Activated naive CD4-positive, alpha-beta T cell (primary cell): ENCODE results near the gene NRG4.
"Not testable (repeated sequence)": the region's sequence is repeated elsewhere in the genome, so short reads cannot be mapped to it uniquely, and the experiment has no call there.

Source experiments
- DNase-seq, 4 experiments: peaks; one replicate each; lab custom pipeline; 2025; lab: John Stamatoyannopoulos, UW

Gene NRG4

DNA sequence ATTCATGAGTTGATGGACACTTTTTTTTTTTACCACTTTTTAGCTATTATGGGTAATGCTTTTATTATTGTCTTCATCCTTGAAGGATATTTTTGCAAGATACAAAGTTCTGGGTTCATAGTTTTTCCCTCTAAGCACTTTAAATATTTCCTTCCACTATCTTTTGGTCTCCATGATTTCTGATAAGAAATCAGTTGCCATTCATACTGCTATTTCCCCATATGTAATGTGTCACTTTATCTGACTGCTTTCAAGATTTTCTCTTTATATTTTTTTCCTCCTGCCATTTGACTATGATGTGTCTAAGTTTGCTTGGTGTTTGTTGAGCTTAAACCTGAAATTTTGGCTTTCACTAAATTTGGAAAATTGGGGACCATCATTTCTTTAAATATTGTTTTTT, 19.3 kb downstream of the NRG4 start:
- no peak for DNase-seq

DNA sequence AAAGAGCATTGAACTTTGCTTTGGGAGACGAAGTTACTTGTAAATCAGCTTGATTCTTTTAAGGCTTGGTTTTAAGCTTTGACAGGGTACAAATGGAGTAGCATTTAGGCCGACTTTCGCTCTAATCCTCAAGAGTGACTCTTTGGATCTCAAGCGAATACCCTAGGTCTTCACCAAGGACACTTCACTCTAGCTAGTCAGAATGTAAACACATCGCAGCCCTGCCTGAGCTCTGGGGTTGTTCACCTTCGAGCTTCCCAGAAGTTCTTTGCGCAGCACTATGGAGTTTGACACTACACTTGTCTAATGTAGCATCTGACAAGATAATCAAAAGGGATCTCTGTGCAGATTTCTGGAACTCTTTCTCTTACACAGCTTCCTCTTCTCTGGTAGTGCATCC, 22.3 kb downstream of the NRG4 start:
- no peak for DNase-seq

GRCh38 chr15:75989045-75989444, 23.2 kb downstream of the NRG4 start:
- DNase-seq, result no peak

DNA sequence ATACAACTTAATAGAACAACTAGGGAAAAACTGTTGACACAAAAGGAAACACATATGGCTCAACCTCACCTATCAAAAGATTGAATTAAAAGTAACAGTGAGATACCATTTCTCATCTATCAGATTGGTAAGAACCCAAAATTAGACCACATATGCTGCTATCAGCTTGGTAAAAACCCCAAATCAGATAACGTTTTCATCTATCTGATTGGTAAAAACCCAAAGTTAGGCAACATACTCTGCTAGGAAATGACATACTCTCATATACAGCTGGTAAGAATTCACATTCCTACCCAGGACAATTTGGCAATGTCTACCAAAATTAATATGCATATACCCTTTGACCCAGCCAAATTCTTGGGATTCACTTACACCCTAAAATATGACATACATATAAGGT, 26.3 kb downstream of the NRG4 start:
- DNase-seq, result no peak

GRCh38 chr15:75984706-75985105, 27.5 kb downstream of the NRG4 start:
- not testable (repeated sequence) for DNase-seq

DNA sequence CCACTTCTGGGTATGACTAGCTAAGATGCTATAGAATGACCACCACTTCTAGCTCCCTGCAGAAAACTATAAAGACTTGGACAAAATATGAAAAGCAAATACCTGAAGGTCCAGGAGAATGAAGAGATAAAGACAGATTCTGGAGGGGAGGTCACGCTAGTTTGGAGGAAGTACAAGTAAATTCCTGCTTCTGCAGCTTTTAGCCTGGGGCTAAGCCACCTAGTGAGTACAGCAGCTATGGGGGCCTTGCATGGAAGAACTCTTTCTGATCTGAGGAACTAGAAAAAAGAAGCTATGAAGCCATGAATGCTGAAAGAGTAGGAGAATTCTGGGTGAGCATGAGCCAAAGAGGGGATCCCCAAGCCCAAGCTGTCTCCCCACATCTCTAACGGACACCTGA, 29.8 kb downstream of the NRG4 start:
- no peak for DNase-seq

- no peak for DNase-seq
These were observed 30.9 kb downstream of the NRG4 start for GRCh38 chr15:75981149-75981815.

- not testable (repeated sequence) for DNase-seq
These were observed 35.5 kb downstream of the NRG4 start for GRCh38 chr15:75976766-75977165.

GRCh38 chr15:75966073-75966472, 46.2 kb downstream of the NRG4 start:
- no peak for DNase-seq

DNA sequence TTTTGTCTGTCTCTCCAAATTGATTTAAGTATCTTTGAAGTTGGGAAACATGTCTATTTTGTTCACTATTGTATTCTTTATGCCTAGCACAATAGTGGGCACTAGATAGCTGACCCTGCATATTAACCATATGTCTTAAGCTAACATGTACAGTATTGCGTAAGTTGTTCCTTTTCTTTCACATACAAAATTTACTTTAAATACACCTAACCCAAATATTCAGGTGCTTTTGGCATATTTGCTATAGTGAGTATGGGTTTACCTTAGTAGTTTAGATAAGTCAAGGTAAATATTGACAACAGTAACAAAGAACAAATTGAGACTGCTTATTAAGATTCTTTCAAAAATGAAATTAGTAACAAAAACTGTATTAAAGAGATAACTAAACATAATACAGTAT, 50.9 kb downstream of the NRG4 start:
- no peak for DNase-seq

DNA sequence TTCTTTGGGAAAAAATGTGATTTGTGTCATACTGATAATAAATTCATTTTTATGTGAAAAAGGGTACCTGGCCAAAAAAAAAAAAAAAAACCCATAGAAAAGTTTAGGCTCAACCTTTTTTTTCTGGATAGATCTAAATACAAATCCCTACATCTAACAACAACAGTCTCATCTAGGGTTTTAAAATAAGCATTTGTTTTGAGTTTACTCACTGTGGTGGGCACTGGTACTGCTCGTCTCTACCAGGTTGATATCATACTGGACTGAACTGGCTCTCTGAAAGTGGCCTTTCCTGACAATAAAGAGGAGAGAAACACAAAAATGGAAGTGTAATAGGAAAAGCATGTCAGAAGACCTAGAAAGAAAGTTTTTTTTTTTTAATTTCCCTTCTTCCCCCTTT, 56.5 kb downstream of the NRG4 start:
- no peak for DNase-seq

DNA sequence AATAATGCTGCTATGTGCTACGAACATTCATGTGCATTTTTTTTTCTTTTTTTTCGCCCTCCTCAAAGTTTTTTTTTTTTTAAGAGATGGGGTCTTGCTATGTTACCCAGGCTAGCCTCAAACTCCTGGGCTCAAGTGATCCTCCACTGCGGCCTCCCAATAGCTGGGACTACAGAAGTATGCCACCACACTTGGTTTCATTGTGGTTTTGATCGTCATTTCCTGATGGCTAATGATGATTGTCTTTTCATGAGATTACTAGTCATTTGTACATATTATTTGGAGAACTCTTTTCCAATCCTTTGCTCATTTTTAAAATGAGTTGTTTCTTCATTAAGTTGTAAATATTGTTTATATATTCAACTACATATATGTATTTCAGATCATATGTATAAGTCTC, 59.7 kb downstream of the NRG4 start:
- DNase-seq, result no peak

DNA sequence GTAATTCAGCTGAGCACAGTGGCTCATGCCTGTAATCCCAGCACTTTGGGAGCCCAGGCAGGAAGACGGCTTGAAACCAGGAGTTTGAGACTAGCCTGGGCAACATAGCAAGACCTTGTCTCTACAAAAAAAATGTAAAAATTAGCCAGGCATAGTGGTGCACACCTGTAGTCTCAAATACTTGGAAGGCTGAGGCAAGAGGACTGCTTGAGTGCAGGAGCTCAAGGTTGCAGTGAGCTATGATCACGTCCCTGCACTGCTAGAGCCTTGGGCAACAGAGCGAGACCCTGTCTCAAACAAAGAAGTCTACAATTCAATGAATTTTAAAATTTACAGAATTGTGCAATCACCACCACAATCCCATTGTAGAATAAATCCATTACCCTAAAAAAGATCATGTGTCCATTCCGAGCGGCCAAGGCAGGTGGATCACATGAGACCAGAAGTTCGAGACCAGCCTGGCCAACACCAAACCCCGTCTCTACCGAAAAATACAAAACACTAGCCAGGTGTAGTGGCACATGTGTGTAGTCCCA, 63.4 kb downstream of the NRG4 start:
- no peak for DNase-seq

GRCh38 chr15:75947092-75947491, 65.1 kb downstream of the NRG4 start:
- DNase-seq, result no peak

GRCh38 chr15:75945953-75946352, 66.3 kb downstream of the NRG4 start:
- no peak for DNase-seq

DNA sequence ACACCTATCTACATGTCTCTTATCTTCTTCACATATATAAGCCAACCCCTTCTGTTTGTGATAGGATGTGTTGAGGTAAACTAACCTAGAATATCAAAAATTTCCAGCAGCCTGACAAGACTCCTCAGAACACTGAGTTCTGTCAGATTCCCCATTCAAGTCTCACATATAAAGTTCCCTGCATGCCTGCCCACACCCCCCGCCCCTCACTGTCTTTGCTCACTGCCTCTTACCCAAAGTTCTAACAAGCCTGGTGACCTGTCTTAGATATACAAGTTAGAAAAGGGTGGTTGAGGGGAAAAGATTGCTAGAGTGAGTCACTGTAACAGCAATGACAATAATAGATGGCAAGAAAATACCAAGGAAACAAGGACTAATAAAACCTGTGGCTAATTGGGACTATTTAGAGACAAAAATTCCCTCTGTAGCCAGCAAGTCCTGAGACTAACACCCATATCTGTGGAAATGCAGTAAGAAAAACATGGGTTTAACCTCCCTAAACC, 68.5 kb downstream of the NRG4 start:
- no peak for DNase-seq

- no peak for DNase-seq
These were observed 69.0 kb downstream of the NRG4 start for GRCh38 chr15:75943246-75943645.

GRCh38 chr15:75942464-75942863, 69.8 kb downstream of the NRG4 start:
- DNase-seq, result no peak

- no peak for DNase-seq
These were observed 81.4 kb downstream of the NRG4 start for GRCh38 chr15:75930866-75931265.

DNA sequence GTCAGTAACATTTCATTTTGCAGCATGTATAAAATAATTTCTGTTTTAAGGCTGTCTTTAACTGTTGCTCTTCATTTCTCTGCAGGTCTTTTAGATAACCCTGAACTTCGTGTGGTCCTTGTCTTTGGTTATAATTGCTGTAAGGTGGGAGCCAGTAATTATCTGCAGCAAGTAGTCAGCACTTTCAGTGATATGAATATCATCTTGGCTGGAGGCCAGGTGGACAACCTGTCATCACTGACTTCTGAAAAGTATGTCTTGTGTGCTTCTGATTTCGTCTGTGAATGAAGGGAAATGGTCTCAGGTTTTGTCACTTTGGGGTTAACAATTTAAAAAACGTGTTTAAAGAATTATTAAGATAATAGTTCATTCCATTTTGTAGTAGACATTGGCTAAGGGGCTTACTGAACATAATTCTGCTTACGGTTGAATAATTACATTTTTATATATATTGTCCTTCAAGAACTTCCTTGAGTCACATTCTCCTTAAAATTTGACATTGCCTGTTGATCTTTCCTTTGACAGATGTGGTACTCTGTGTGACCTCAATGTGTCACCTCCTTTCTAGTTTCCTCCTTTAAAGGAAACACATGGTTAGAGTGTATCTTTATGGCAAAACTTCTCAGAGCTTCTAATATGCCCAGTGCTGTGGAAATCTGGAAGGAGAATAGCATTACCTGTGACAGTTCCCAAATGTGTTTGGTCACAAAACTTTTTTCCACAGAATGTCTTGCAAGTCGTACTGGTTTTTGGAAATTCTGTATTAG, 82.2 kb downstream of the NRG4 start:
- no peak for DNase-seq

GRCh38 chr15:75928680-75929608, 83.3 kb downstream of the NRG4 start:
- DNase-seq, result no peak

GRCh38 chr15:75927601-75928000, 84.6 kb downstream of the NRG4 start:
- no peak for DNase-seq
